ENCODE results near the gene RMRP. TPM values are rescaled to one million over a fixed set of nuclear protein-coding genes. Genes with fewer than 3 reads are reported as not detected.
A peak's percentile ranks its signal among the peaks of the same experiment; 100 is the strongest.

Gene RMRP
- total RNA-seq, result 5,792 and 14,792 TPM in 2 replicates

DNA sequence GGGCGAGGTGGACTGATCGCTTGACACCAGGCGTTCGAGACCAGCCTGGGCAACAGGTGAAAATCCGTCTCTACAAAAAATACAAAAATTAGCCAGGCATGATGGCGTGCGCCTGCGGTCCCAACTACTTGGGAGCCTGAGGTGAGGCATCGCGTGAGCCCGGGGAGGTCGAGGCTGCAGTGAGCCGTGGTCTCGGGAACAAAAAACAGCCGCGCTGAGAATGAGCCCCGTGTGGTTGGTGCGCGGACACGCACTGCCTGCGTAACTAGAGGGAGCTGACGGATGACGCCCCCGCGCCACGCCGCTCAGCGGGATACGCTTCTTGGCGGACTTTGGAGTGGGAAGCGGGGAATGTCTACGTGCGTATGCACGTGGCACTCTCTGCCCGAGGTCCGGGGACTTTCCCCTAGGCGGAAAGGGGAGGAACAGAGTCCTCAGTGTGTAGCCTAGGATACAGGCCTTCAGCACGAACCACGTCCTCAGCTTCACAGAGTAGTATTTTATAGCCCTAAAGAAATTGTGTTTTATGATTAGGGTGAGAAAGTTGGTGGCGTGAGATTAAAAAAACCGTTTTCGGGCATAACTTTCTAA lies at the start of gene RMRP:
Gene RMRP, minus strand, starts transcription at position 474 of the 591 bp plus-strand sequence.
- peak; percentile 99 for DNase-seq (ENCODE audit: low read depth)

DNA sequence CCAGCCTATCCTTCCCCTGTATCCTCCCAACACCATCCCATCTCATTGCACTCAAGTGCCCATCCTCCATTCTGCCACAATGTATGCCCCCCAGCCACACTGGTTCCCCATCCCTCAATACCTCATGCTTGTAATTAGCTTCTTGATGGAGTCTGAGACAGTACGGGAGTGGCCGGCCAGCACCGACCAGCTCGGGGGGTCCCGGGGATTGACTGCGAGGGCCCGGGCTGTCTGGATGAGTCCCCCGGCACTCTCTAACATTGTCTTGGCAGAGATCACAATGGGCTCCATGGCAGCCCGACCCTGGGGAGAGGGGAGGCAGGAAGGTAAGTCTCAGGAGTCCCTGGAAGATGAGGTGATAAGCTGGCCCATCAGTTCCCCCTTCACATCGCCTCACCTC lies 49.1 kb upstream of the RMRP start:
- DNase-seq (ENCODE audit: low read depth), result no peak

DNA sequence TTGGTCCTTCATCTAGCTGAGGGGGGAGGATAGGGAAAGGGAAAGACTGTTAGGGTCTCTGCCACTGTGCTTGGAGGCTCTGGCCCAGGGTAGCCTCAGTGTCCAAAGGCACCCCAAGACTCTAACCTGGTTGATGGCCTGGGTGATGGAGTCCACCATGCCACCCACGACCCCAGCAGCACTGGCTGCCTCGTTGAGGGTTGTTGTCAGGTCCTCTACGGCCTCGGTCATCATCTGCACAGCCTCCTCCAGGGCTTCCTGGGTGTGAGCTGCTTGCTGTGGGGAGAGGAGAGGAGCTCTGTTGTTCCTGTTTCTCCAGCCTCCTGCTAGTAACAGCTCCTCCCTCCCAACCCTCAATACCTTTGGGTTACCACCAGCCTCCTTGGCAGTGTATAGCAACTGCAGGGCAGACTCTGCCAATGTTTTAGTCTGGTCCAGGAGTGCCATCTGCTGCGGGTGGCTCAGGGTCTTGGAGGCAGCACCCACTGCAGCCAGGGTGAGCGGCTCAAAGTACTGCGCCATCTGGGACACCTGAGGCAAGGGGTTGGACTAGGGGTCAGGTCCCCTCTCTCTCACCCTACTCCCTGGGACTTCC lies 48.1 kb upstream of the RMRP start:
- no peak for DNase-seq (ENCODE audit: low read depth)

DNA sequence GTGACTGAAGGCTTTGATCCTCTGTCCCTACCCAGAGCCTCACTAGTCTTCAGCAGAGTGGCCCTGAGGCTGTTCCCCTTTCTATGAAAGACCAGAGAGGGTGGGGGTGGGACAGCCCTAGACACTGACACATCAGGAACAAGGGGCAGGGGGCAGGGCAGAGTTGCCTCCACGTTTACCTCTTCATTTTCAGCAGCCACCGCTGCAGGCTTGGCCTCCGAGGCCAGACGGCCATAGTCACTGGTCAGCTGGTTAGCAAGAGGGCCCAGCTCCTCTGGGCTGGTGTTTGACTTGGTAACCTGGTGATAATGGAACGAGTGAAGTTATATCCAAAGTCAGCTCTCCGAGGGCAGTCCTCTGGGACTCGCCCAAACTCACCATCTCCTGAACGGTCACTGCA lies 47.6 kb upstream of the RMRP start:
- DNase-seq (ENCODE audit: low read depth), result no peak

DNA sequence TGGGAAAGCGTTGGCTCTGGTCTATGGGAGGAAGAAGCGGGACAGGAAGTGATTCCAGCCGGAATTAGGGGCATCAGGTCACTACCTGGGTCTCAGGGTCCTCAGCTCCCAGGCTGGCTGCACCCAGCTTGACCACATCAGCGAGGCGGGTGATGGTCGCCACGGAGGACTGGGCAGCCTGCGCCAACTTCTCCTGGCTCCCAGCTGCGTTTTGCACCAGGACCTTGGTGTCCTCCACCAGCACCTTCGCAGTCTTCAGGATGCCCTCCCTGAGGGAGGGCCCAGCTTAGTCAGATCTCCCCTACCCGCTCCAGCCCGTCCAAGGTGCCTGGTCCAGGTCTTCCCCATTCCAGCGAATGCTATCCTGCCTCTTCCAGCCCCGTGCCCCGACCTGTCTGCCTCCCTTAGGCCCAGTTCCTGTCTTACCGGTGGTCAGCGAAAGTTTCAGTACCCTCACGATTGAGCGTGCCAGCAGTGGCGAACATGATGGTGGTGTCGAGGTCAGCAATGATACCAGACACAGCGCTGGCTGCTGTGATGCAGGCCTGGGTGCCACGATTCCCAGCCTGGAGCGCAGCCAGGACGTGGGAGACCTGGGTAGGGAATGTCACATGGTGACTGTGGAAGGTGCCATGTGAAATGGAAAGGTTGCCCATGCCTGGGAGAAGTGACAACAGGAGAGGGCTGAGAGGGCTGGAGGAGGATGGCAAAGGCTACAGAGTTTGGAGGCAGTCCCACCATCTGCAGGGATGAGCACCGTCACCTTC lies 46.3 kb upstream of the RMRP start:
- DNase-seq (ENCODE audit: low read depth), result no peak

DNA sequence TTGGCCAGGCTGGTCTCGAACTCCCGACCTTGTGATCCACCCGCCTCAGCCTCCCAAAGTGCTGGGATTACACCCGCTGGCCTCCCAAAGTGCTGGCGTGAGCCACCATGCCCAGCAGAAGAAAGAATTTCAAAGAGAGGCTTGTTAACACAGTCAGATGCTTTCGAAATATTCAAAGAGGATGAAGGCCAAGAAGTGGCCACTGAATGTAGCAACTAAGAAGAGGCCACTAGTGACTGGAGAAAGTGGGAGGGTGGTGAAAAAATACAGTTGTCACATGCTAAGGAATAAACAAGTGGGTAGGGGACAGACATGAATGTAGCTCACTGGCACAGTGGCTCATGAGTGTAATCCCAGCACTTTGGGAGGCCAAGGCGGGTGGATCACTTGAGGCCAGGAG lies 44.9 kb upstream of the RMRP start:
- DNase-seq (ENCODE audit: low read depth), result no peak

DNA sequence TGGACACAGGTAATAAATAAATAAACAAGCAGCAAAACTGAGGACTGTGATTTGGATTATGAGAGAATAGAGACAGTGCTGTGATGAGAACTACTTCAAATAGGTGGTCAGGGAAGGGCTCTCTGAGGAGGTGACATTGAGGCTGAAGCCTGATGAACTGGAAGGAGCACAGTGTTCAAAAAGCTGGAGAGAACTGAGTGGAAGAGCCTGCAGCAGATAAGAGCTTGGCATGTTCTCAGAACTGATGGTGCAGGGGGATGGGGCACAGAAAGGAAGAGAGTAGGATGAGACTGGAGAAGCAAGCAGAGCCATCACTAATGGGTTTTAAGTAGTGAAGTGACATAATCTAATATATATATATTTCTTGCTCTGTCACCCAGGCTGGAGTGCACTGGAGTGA lies 43.1 kb upstream of the RMRP start:
- no peak for DNase-seq (ENCODE audit: low read depth)

DNA sequence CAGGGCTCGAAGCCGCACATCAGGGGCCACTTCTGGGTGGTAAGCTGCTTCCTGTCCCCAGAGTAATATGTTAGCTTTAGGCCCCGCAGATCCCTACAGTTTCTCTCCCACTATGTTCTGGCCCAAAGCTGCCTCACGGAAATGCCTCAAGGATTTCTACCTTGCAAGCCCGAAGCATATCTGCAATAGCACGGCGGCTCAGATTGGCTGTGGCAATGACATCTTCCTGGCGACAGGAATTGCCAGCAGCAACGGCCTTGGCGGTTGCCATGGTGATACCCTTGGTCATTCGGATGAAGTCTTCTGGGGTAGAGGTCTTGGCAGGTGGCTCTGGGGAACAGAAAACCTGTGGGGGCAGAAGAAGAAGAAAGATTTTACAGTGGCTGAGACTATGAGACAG lies 42.2 kb upstream of the RMRP start:
- DNase-seq (ENCODE audit: low read depth), result no peak

DNA sequence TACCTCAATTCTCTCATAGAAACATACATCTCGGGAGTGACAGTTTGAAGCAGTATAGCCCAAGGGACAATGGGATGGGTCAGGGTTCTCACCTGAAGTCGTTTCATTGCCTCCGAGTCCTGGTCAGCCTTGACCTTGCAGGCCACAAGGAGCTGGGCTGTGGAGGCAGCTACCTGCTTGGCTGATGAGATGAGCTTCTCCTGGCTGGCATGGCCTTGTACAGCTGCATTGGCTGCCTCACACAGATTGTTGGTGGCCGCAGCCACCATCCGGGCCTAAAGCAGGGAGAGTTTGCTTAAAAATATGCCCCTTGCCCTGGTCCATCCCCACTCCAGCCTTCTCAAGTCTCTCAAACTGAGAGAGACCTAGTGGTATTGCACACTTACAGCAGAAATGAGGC lies 40.4 kb upstream of the RMRP start:
- no peak for DNase-seq (ENCODE audit: low read depth)

DNA sequence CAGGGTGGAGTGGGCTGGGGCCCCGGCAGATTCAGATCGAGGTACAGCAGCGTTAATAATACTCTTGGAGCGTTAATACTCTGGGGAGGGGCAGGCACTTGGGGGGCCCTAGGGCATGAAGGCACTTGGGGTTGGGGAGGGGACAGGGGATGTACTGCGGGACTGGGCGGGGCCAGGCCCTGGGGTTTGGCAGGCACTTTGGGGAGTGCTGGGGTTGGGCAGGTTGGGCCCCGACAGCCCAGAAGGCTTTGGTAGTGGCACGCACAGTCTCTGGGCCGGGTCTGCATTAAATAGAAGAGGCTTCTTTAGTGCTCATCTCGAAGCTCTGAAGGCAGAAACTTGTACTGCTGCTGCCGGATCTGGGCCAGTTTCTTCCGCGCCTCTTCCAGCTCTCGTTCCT lies 39.7 kb upstream of the RMRP start:
- DNase-seq (ENCODE audit: low read depth), result no peak

DNA sequence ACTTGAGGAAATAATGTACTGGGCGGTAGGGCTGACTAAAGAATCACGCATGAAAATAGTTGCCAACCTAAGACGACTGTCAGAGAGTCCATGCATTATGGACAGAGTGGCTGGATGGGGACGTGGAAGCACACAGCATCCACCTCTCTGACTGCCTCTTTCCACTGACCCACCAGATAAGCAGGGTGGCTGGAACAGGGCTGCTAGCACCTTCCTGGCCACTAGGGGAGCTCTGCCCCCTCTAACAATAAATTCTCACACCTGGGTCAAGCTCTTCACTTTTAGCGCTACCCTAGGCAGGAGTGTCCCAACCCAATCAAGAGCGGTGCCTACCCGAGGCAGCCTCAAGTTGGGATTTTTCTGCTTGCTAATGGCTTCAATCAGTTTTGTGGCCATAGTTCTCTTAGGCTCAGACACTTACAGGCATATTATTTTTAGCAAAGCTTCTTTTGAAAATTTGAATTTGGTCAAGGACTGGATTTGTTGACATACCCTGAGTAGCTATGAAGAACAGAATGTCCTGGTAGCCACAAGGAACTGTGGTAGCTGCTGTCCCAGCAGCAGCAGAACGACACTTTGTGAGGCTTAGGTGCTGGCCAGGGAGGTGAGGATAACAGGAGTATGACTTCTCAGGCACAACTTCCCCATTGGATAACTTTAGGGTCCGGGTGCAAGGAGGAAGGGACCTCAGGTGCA lies 38.8 kb upstream of the RMRP start:
- peak; percentile 45 for DNase-seq (ENCODE audit: low read depth)

DNA sequence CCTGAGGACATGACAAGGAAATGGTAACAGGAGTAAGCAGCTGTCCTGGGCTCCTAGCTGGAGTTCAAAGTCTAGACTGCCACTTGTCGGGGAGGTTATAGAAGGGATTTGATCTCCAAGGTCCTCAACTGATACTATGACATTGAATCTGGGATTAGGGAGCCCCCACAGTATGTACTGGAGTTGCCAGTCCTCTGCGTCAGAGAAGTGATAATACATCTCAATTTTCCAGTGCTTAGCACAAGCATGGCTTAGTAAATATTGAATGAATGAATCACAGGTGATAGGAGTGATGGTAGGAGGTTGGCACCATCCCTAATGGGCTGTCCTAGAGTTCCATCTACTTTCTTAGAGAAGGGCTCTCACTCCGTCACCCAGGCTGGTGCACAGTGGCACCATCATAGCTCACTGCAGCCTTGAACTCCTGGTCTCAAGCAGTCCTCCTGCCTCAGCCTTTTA lies 38.2 kb upstream of the RMRP start:
- no peak for DNase-seq (ENCODE audit: low read depth)

DNA sequence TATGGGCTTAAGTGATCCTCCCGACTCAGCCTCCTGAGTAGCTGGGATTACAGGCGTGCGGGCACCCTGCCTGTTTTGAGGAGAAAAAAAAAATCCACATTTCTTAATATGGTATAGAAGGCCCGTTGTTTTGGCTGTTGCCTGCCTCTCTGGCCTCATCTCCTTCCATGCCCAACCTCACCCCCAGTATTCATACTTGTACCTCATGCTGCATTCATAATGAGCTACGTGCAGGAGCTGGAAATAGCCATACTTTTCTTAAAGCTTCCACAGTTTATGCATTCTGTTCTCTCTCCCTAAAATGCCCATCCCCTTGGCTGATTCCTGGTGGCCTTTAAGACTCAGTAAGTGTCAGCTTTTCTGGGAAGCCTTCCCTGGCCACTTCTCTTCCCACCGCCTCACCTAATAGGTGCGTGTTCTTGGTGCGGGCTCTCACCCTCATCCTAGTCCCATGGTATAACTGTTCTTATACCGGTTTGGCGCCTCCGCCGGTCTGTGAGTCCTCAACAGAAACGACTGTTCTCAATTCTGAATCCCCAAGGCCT lies 34.0 kb upstream of the RMRP start:
- DNase-seq (ENCODE audit: low read depth), result no peak

DNA sequence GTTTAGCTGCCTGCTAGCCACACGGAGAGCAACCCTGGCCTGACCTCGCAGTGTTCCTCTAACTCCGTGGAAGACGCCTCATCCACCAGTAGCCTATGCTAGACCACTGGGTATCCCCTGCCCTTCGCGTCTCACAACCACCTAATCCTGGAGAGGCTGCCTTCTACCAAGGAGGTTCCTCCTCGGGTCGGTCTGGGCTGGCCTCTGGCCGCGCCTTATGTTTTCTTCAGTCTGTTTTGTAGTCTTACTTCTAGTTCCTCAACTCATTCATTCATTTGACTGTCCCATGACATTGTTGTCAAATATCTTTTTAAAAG lies 33.5 kb upstream of the RMRP start:
- no peak for DNase-seq (ENCODE audit: low read depth)

DNA sequence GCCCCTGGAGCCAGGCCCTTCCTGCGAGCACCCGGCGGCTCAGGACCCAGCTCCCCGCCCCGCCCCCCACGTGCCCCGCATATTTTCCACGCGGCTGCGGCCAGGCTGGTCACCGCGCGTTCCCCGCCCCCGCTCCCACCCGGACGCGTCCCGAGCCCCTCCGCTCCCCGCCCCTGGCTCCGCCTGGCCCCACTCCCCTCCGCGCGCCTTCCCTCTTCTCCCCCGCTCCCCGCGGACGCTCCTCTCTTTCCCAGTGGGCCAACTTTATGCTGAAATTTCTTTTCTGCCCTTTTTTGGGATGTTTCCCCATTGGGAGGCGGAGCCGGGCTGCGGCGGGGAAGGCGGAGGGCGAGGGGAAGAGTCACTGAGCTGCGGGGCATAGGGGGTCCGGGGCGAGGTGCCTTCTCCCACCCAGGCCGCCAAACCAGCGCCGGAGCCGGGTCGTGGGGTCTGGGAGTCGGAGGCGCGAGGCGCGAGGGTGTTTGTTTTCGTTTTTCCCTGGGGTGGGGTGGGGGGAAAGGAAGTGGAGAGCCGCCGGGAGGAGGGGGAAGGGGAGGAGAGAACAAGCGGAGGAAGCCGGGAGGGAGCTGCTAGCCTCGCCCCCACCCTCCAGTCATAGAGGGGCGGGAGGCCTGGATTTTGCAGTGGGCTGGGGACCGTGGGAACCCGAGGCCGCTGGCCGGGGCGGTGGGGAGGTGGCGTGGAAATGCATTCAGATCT lies 33.0 kb upstream of the RMRP start:
- peak; percentile 21 for DNase-seq (ENCODE audit: low read depth)

DNA sequence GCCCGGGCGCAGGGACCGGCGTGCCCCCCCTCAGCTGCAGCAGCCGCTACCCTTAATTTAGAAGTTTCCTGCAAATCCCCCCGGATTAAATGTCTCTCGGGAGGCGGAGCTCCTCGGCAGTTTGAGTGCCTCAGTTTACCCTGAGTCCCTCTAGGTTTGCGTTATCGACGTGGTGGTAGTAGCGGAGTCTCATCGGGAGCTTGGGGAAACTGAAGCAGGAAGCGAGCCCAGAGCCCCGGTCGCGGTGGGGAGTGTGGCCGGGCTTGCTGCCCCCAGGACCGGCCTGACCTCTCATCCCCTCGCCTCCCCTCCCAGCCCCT lies 32.4 kb upstream of the RMRP start:
- DNase-seq (ENCODE audit: low read depth), result no peak

DNA sequence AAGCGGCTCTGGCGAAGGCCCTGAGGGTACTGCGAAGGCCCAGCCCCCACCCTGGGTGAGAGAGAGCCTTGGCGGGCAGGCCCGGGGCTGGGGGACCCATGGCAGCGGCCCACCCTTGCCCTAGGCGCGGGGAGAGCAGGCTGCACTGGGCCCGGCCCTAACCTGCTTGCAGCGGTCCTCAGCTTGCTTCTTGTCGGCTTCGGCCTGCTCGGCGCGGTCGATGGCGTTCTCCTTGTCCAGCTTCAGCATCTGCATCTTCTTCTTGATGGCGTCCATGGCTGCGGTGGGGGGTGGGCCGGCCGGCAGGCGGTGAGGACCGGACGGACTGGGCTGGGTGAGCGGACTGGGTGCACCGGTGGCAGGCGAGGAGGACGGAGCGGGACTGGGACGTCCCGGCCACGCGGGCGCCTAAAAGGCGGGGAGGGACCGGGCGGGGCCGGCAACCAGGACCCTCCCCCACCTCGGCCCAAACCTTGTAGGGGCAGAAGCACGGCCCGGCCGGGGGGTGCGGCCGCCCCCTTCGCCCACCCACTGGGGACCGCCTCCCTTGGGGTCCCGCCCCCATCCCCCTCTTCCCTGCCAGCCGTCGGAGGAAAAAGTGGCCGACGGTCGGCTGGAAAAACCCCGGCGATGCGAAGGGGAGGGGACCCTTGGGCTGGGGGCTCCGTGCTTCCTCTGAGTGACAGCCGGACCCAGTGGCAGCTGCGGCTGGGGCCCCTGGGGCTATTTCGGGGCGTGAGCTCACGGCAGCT lies 31.9 kb upstream of the RMRP start, which contains the start of gene TPM2:
Gene TPM2, minus strand, starts transcription at position 384 of the 752 bp plus-strand sequence. Its CDS starts 108 bp downstream, at position 276.
- no peak for DNase-seq (ENCODE audit: low read depth)

DNA sequence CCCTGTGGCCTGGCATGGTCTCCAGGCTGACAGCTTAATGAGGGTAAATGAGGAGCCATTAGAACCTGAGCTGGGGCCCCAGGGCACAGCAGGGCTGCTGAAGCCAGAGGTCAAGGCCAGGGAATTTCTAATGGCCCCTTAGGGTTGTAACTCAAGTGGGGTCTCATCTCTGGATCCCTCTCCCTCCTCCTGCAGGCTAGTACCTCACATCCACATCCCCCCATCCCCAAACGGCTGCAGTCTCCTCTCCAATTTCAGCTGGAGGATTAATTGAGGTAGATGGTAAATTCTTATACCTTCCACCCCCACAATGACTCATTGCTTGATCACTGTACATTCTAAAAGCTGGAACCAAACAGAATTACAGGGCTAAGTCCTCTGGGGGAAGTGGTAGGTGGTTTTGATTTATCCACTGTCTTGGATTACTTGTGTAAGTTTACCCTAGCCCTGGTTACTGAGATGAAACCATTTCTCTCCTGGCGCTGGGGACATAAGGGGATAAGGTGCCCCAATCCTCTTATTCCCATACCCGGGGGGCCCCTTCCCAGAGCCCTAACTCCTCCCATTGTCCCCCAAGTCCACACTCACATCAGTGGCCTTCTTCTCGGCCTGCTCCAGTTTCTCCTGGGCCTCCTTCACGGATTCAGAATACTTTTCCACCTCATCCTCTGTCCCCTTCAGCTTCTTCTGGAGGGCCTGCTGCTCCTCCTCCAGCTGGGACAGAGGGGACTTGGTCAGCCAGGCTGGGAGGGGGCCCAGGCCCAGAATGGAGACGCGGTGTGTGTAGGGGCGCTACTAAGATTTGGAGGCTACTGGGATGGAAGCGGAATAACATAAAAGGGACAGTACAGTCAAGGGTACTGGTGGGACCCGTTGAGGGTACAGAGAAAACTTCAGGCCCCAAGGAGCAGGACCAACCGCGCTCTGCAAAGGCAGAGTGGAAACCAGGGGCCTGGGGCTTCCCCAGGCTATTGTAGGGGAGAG lies 31.0 kb upstream of the RMRP start:
- peak; percentile 94 for DNase-seq (ENCODE audit: low read depth)

DNA sequence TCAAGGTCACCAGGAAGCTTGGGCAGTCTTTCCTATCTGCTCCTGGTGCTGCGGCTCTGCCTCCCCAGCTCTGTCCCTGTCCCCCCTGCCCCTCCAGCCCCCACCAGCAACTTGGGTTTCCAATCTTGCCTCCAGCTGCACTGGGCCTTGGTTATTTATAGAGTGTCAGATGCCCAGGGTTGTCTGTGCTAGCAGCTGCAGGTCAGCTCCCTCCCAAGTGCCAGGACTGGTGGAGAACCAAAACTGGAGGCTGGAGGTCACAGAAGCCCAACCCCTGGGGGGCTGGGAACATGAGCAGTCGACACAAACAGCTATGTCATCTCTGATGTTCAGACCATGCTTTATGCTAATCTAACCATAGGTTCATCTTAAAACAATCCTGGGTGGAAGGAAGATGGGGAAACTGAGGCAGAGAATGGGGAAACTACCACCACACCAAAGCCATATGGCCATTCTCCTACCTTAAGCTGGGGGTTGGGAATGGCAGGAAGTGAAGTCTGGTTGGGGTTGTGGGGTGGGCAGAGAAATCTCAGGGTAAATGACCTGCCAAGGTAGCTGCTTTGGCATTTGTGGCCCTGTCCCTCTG lies 30.2 kb upstream of the RMRP start:
- DNase-seq (ENCODE audit: low read depth), result no peak

DNA sequence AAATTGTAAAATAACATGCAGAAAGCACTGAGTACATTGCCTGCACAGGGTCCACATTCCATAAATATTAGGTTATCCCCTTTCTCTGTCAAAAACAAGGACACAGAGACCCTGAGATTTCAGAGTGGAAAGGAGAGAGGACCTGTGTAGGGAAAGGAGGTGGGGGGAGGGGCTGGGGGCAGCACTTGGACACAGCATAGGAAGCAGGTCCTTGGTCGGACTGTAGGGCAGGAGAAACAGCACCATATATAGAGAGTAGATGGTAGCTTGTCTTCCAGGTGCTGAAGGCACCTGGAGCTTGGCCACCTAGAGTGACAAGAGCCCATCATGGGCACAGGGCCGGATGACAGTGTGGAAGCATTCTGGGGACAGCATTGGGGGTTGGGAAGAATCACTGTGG lies 29.5 kb upstream of the RMRP start:
- no peak for DNase-seq (ENCODE audit: low read depth)

Measured in renal cortical epithelial cell (primary cell).